ENCODE results near the gene NME4. TPM values are rescaled to one million over a fixed set of nuclear protein-coding genes. Genes with fewer than 3 reads are reported as not detected.

The NME4 gene
- total RNA-seq, 2 donors from 2014 or later = 68.7 to 91.2 TPM

GRCh38 chr16:430904-431303, 33.9 kb downstream of the NME4 start:
- no peak overlapping the region for H3K27ac ChIP-seq
- H3K4me1 ChIP-seq (ENCODE audit: control insufficient read depth in 1 of 2, low read depth in 2 of 2) = peaks cover 10 to 26% of the 10 kb centered on the region in 2 donors
- DNase-seq (ENCODE audit: low spot score) (no peak), ATAC-seq (ENCODE audit: insufficient number of reproducible peaks, low FRiP score, low read depth) (no peak)
- TF ChIP-seq CTCF (IDR thresholded peaks at IDR 0.05) = no peak
- no peaks in the 10 kb centered on the region for H3K9me3 ChIP-seq
- no peak overlapping the region for H3K4me3 ChIP-seq
- no peaks in the 10 kb centered on the region for H3K27me3 ChIP-seq (replicated peaks; ENCODE audit: insufficient read depth)
- no peaks in the 10 kb centered on the region for H3K36me3 ChIP-seq

GRCh38 chr16:440627-441026, 43.6 kb downstream of the NME4 start:
- H3K27me3 ChIP-seq (replicated peaks; ENCODE audit: insufficient read depth) = no peaks in the 10 kb centered on the region
- DNase-seq (ENCODE audit: low spot score) = no peak
- no peak for ATAC-seq (ENCODE audit: insufficient number of reproducible peaks, low FRiP score, low read depth)
- H3K27ac ChIP-seq = no peak overlapping the region
- no peaks in the 10 kb centered on the region for H3K36me3 ChIP-seq
- H3K4me1 ChIP-seq (ENCODE audit: control insufficient read depth in 1 of 2, low read depth in 2 of 2) = peaks cover 0 to 7% of the 10 kb centered on the region in 2 donors
- no peak overlapping the region for H3K4me3 ChIP-seq
- no peaks in the 10 kb centered on the region for H3K9me3 ChIP-seq
- TF ChIP-seq CTCF (IDR thresholded peaks at IDR 0.05) = no peak

- ATAC-seq (ENCODE audit: insufficient number of reproducible peaks, low FRiP score, low read depth) = no peak
- Histone ChIP-seq H3K27me3 (replicated peaks; ENCODE audit: insufficient read depth) (no peaks in the 10 kb centered on the region), H3K4me1 (ENCODE audit: control insufficient read depth in 1 of 2, low read depth in 2 of 2) (peaks cover 0 to 7% of the 10 kb centered on the region in 2 donors), H3K9me3 (no peaks in the 10 kb centered on the region), H3K27ac (no peak overlapping the region), H3K4me3 (no peak overlapping the region), H3K36me3 (no peaks in the 10 kb centered on the region)
- TF ChIP-seq CTCF (IDR thresholded peaks at IDR 0.05) = no peak
- no peak for DNase-seq (ENCODE audit: low spot score)
These were observed 44.4 kb downstream of the NME4 start for GRCh38 chr16:441447-441846.

GRCh38 chr16:442976-443375, 46.0 kb downstream of the NME4 start:
- DNase-seq (ENCODE audit: low spot score) (no peak), ATAC-seq (ENCODE audit: insufficient number of reproducible peaks, low FRiP score, low read depth) (no peak)
- peaks cover 0 to 7% of the 10 kb centered on the region in 2 donors for H3K4me1 ChIP-seq (ENCODE audit: control insufficient read depth in 1 of 2, low read depth in 2 of 2)
- H3K9me3 ChIP-seq = no peaks in the 10 kb centered on the region
- H3K27me3 ChIP-seq (replicated peaks; ENCODE audit: insufficient read depth) = no peaks in the 10 kb centered on the region
- no peak for TF ChIP-seq CTCF (IDR thresholded peaks at IDR 0.05)
- H3K27ac ChIP-seq = no peak overlapping the region
- H3K36me3 ChIP-seq = no peaks in the 10 kb centered on the region
- H3K4me3 ChIP-seq = peak overlapping the region; percentile 39

GRCh38 chr16:444027-444426, 47.0 kb downstream of the NME4 start:
- Histone ChIP-seq H3K27ac (no peak overlapping the region), H3K4me1 (ENCODE audit: control insufficient read depth in 1 of 2, low read depth in 2 of 2) (peaks cover 0 to 7% of the 10 kb centered on the region in 2 donors), H3K4me3 (no peak overlapping the region), H3K36me3 (no peaks in the 10 kb centered on the region), H3K9me3 (no peaks in the 10 kb centered on the region), H3K27me3 (replicated peaks; ENCODE audit: insufficient read depth) (no peaks in the 10 kb centered on the region)
- TF ChIP-seq CTCF (IDR thresholded peaks at IDR 0.05) = no peak
- ATAC-seq (ENCODE audit: insufficient number of reproducible peaks, low FRiP score, low read depth) = no peak
- no peak for DNase-seq (ENCODE audit: low spot score)

Measured in thoracic aorta (tissue), 2 donors.